H1 (cell line): ENCODE results near the gene ARFGEF3. TPM values are rescaled to one million over a fixed set of nuclear protein-coding genes. Genes with fewer than 3 reads are reported as not detected.

Experiments used
- CTCF ChIA-PET: fragments of 300-600 bp; sonication (Branson Sonifier 250); formaldehyde crosslinking; loops from one replicate; lab custom pipeline; 2021; ENCODE audit not compliant: partially characterized antibody; lab: Charles Lee
- POLR2A ChIA-PET: fragments of 300-600 bp; sonication (Branson Sonifier 250); formaldehyde crosslinking; loops from one replicate; lab custom pipeline; 2021; ENCODE audit warnings: inconsistent platforms; ENCODE audit not compliant: partially characterized antibody; lab: Charles Lee
- DNase-seq, 2 experiments: peaks; one replicate each; pipeline versions ENCODE4 v3.0.0 to v3.0.0-alpha.2; 2010 to 2022; ENCODE audit warnings: low spot score in 2 of 2, low read depth in 1 of 2, mixed read lengths in 1 of 2
- FAIRE-seq: peaks from 2 replicates; lab custom pipeline; 2011; peaks lifted over from hg19 to GRCh38; lab: Jason Lieb, UNC
- H2AFZ ChIP-seq: 2 replicates; pipeline ENCODE4 v1.8.1; 2012; ENCODE audit warnings: low read length, inconsistent platforms
- H2AK5ac ChIP-seq: 2 replicates; pipeline ENCODE4 v1.6.1; 2013; ENCODE audit warnings: low read depth, low read length
- H2BK120ac ChIP-seq: replicated peaks from 2 replicates; pipeline ENCODE3; 2013; ENCODE audit warnings: low read depth, low read length, inconsistent platforms
- H2BK12ac ChIP-seq: 2 replicates; pipeline ENCODE4 v1.6.1; 2013; ENCODE audit warnings: low read depth, low read length
- H2BK15ac ChIP-seq: 2 replicates; pipeline ENCODE4 v1.6.1; 2013; ENCODE audit warnings: low read length
- H2BK20ac ChIP-seq: 2 replicates; pipeline ENCODE4 v1.6.1; 2013; ENCODE audit warnings: low read length
- H2BK5ac ChIP-seq: 2 replicates; pipeline ENCODE4 v1.6.1; 2013; ENCODE audit warnings: low read depth, low read length
- H3K14ac ChIP-seq: 2 replicates; pipeline ENCODE4 v1.6.1; 2013; ENCODE audit warnings: inconsistent platforms; ENCODE audit not compliant: insufficient read length
- H3K18ac ChIP-seq: 2 replicates; pipeline ENCODE4 v1.6.1; 2013; ENCODE audit warnings: low read length; ENCODE audit errors: extremely low read depth
- H3K23ac ChIP-seq: 2 replicates; pipeline ENCODE4 v1.6.1; 2013; ENCODE audit warnings: inconsistent platforms; ENCODE audit not compliant: insufficient read length
- H3K23me2 ChIP-seq: 2 replicates; pipeline ENCODE4 v1.6.1; 2013; ENCODE audit warnings: low read depth, low read length
- H3K27ac ChIP-seq: 2 replicates; pipeline ENCODE4 v1.6.1; 2011; ENCODE audit warnings: low read depth, low read length, inconsistent platforms
- H3K27me3 ChIP-seq, 4 experiments: replicated peaks in 1 of 4; 1 replicate in 1 of 4; 2 replicates in 3 of 4; pipeline versions ENCODE4 v1.6.1 to v1.8.1; 2011 to 2013; ENCODE audit warnings: low read length in 3 of 4, mild to moderate bottlenecking in 3 of 4, inconsistent platforms in 2 of 4, mixed read lengths in 2 of 4, moderate library complexity in 1 of 4; ENCODE audit not compliant: control insufficient read depth in 3 of 4, insufficient read depth in 3 of 4; ENCODE audit errors: extremely low read depth in 1 of 4
- H3K36me3 ChIP-seq, 4 experiments: 2 replicates each; pipeline versions ENCODE4 v1.6.1 to v1.8.1; 2011 to 2013; ENCODE audit warnings: mild to moderate bottlenecking in 4 of 4, low read length in 3 of 4, moderate library complexity in 2 of 4, control low read depth in 1 of 4, inconsistent platforms in 1 of 4; ENCODE audit not compliant: insufficient read depth in 4 of 4, control insufficient read depth in 2 of 4
- H3K4ac ChIP-seq: replicated peaks from 2 replicates; pipeline ENCODE3; 2013; ENCODE audit warnings: low read length, low read depth, mixed read lengths, inconsistent platforms; ENCODE audit not compliant: insufficient read length
- H3K4me1 ChIP-seq, 4 experiments: replicated peaks in 1 of 4; 1 replicate in 1 of 4; 2 replicates in 3 of 4; pipeline versions ENCODE4 v1.6.1 to v1.8.1; 2011 to 2013; ENCODE audit warnings: low read length in 3 of 4, inconsistent platforms in 2 of 4, mixed read lengths in 1 of 4; ENCODE audit not compliant: insufficient read depth in 4 of 4, control insufficient read depth in 3 of 4
- H3K4me2 ChIP-seq, 2 experiments: 2 replicates each; pipeline versions ENCODE4 v1.6.1 to v1.8.1; 2011 to 2013; ENCODE audit warnings: low read depth in 2 of 2, low read length in 2 of 2, control low read depth in 1 of 2, inconsistent platforms in 1 of 2, mild to moderate bottlenecking in 1 of 2; ENCODE audit not compliant: insufficient read depth in 1 of 2
- H3K4me3 ChIP-seq, 4 experiments: fragments of 200-600, 300-600 bp in 1 of 4; sonication (generic), shearing (Covaris generic), sonication (Bioruptor Twin) in 1 of 4; 2 replicates each; pipeline versions ENCODE4 v1.5.1 to v1.8.1; 2011 to 2016; ENCODE audit warnings: low read length in 4 of 4, low read depth in 3 of 4, control low read depth in 2 of 4, inconsistent platforms in 2 of 4, mild to moderate bottlenecking in 2 of 4, mixed read lengths in 1 of 4, moderate library complexity in 1 of 4; ENCODE audit not compliant: insufficient read depth in 2 of 4; ENCODE audit errors: extremely low read depth in 1 of 4
- H3K56ac ChIP-seq: replicated peaks from 2 replicates; pipeline ENCODE3; 2013; ENCODE audit warnings: low read depth, mild to moderate bottlenecking, mixed read lengths, low read length, inconsistent platforms; ENCODE audit not compliant: insufficient read length
- H3K79me1 ChIP-seq: 2 replicates; pipeline ENCODE4 v1.6.1; 2013; ENCODE audit warnings: low read depth, low read length, control low read depth
- H3K79me2 ChIP-seq, 2 experiments: 2 replicates each; pipeline versions ENCODE4 v1.6.1 to v1.8.1; 2012 to 2013; ENCODE audit warnings: low read length in 2 of 2, mild to moderate bottlenecking in 2 of 2, inconsistent platforms in 1 of 2; ENCODE audit not compliant: insufficient read depth in 2 of 2, control insufficient read depth in 1 of 2
- H3K9ac ChIP-seq, 4 experiments: replicated peaks in 1 of 4; 1 replicate in 1 of 4; 2 replicates in 3 of 4; pipeline versions ENCODE4 v1.6.1 to v1.8.1; 2011 to 2013; ENCODE audit warnings: low read depth in 3 of 4, low read length in 3 of 4, control low read depth in 2 of 4, mild to moderate bottlenecking in 2 of 4, moderate library complexity in 2 of 4, inconsistent platforms in 1 of 4; ENCODE audit errors: extremely low read depth in 1 of 4
- H3K9me3 ChIP-seq, 2 experiments: 2 replicates each; pipeline versions ENCODE4 v1.6.1 to v1.8.1; 2012 to 2013; ENCODE audit warnings: mild to moderate bottlenecking in 2 of 2, moderate library complexity in 2 of 2, control low read depth in 1 of 2, inconsistent platforms in 1 of 2, low read depth in 1 of 2, low read length in 1 of 2, mixed read lengths in 1 of 2; ENCODE audit not compliant: insufficient read depth in 2 of 2
- H4K20me1 ChIP-seq, 2 experiments: replicated peaks in 1 of 2; 2 replicates each; pipeline versions ENCODE3 to v1.8.1; 2011 to 2013; ENCODE audit warnings: inconsistent platforms in 2 of 2, low read length in 2 of 2, mild to moderate bottlenecking in 1 of 2; ENCODE audit not compliant: insufficient read depth in 2 of 2, control insufficient read depth in 1 of 2
- H4K5ac ChIP-seq: 2 replicates; pipeline ENCODE4 v1.6.1; 2013; ENCODE audit warnings: low read length, low read depth, mixed read lengths, inconsistent platforms; ENCODE audit not compliant: insufficient read length
- H4K8ac ChIP-seq: 2 replicates; pipeline ENCODE4 v1.8.0; 2013; ENCODE audit warnings: mild to moderate bottlenecking, moderate library complexity, low read length, inconsistent platforms; ENCODE audit not compliant: insufficient read depth; ENCODE audit errors: extremely low read depth
- H4K91ac ChIP-seq: replicated peaks from 2 replicates; pipeline ENCODE3; 2013; ENCODE audit warnings: low read length, mixed read lengths, inconsistent platforms; ENCODE audit not compliant: insufficient read length
- BCL11A ChIP-seq, 2 experiments: IDR thresholded peaks; one replicate each; pipeline ENCODE4 v1.6.1; 2011; ENCODE audit warnings: low read depth in 2 of 2, low read length in 2 of 2, mild to moderate bottlenecking in 2 of 2
- CBX5 ChIP-seq: fragments of 300-800, 300-1000 bp; sonication (generic); IDR thresholded peaks from 2 replicates; pipeline ENCODE4 v1.7.1; 2016; ENCODE audit warnings: antibody characterized with exemption, low read length, low read depth
- CREB1 ChIP-seq: IDR thresholded peaks from 2 replicates; pipeline ENCODE4 v1.6.1; 2012; ENCODE audit warnings: inconsistent platforms
- EGR1 ChIP-seq: IDR thresholded peaks from 2 replicates; pipeline ENCODE4 v1.6.1; 2011; ENCODE audit warnings: low read depth, low read length, borderline replicate concordance
- GABPA ChIP-seq: IDR thresholded peaks from 2 replicates; pipeline ENCODE4 v1.6.1; 2011; ENCODE audit warnings: mild to moderate bottlenecking, low read length, moderate library complexity, borderline replicate concordance; ENCODE audit not compliant: insufficient read depth
- KDM5A ChIP-seq: fragments of 200-600 bp; IDR thresholded peaks from 2 replicates; pipeline ENCODE4 v1.7.1; 2012; ENCODE audit warnings: mild to moderate bottlenecking, low read length, inconsistent platforms, mixed read lengths
- RAD21 ChIP-seq, 2 experiments: IDR thresholded peaks in 1 of 2; conservative IDR thresholded peaks in 1 of 2; 2 replicates each; pipeline ENCODE4 v1.6.1; 2011; ENCODE audit warnings: low read depth in 2 of 2, low read length in 2 of 2, improper control_type of control experiment in 1 of 2, inconsistent platforms in 1 of 2, mild to moderate bottlenecking in 1 of 2, moderate library complexity in 1 of 2
- RFX5 ChIP-seq: IDR thresholded peaks from 2 replicates; pipeline ENCODE4 v1.6.1; 2011; ENCODE audit warnings: low read depth, low read length, improper control_type of control experiment, borderline replicate concordance
- RXRA ChIP-seq: IDR thresholded peaks from 2 replicates; pipeline ENCODE4 v1.6.1; 2011; ENCODE audit warnings: low read depth, mild to moderate bottlenecking, low read length, moderate library complexity; ENCODE audit not compliant: insufficient read depth
- SAP30 ChIP-seq: fragments of 300-600 bp; sonication (generic); IDR thresholded peaks from 2 replicates; pipeline ENCODE4 v1.7.1; 2012; ENCODE audit warnings: low read length, moderate library complexity, mild to moderate bottlenecking, inconsistent platforms; ENCODE audit not compliant: insufficient read depth, insufficient replicate concordance
- SIX5 ChIP-seq: IDR thresholded peaks from 2 replicates; pipeline ENCODE4 v1.6.1; 2011; ENCODE audit warnings: mild to moderate bottlenecking, low read depth, low read length
- SP1 ChIP-seq: IDR thresholded peaks from 2 replicates; pipeline ENCODE4 v1.6.1; 2011; ENCODE audit warnings: low read depth, low read length
- SUZ12 ChIP-seq: fragments of 200-600 bp; sonication (generic); IDR thresholded peaks from 2 replicates; pipeline ENCODE4 v1.6.1; 2012; ENCODE audit warnings: mild to moderate bottlenecking, inconsistent platforms, low read length, moderate library complexity, mixed read lengths
- YY1 ChIP-seq: IDR thresholded peaks from 2 replicates; pipeline ENCODE4 v1.6.1; 2011; ENCODE audit warnings: low read depth, mild to moderate bottlenecking, low read length
- WGBS, 2 experiments: shearing (Covaris generic) in 1 of 2; methylation state at CpG; one replicate each; pipeline versions ENCODE4 v1.1.6 to v1.1.7; 2013 to 2015; ENCODE audit warnings: low lambda C conversion rate in 2 of 2, mixed read lengths in 2 of 2, inconsistent platforms in 1 of 2, low coverage in 1 of 2, missing lambda C conversion rate in 1 of 2; ENCODE audit not compliant: insufficient replicate concordance in 2 of 2, insufficient coverage in 1 of 2, insufficient read length in 1 of 2; ENCODE audit errors: extremely low coverage in 1 of 2, missing lambda C conversion rate in 1 of 2; 5-methylcytosine and 5-hydroxymethylcytosine counted together
- polyA plus RNA-seq, 7 experiments: library from polyadenylated mRNA; depleted of rRNA in 3 of 7; stranded (reverse) in 5 of 7; unstranded in 2 of 7; fragments of >200 nt in 5 of 7; fragments of 200-250 nt in 2 of 7; gene quantifications; 1 replicate in 5 of 7; 2 replicates in 1 of 7; 4 replicates in 1 of 7; pipeline versions ENCODE4 v1.2.1 to v1.2.3, GENCODE V29; 2011 to 2013; ENCODE audit warnings: missing spikeins in 2 of 7, mixed read lengths in 2 of 7
- total RNA-seq: library from RNA; stranded (reverse); fragmentation: NEBNext Ultra II Directional; extraction: Animal tissue kit (Norgen Biotek cat#: 25700); gene quantifications from 2 replicates; pipeline ENCODE4 v1.2.1, GENCODE V29; 2021

The ARFGEF3 gene
- total and polyA plus RNA-seq, 2 of the 8 experiments (the other 6 are each of a cell fraction or from before 2014, with no cell fraction given) = 5.8 to 23.2 TPM

GRCh38 chr6:138286698-138287097 is 125.0 kb downstream of the ARFGEF3 start:
- WGBS, 2 experiments = 94% methylated on average over 17 of the region's 17 CpGs; no CpG with 5 or more reads in 1 of the 2 experiments
- Histone ChIP-seq H4K8ac (no peak overlapping the region), H3K4ac (no peak overlapping the region), H3K23ac (no peak overlapping the region), H2BK5ac (no peak overlapping the region), H3K9ac (no peak overlapping the region), H3K18ac (no peak overlapping the region), H3K9me3 (no peaks in the 10 kb centered on the region), H3K4me3 (no peak overlapping the region), H2BK12ac (no peak overlapping the region), H4K5ac (no peak overlapping the region), H3K56ac (no peak overlapping the region), H3K79me2 (no peaks in the 10 kb centered on the region), H2BK15ac (no peak overlapping the region), H3K14ac (no peak overlapping the region), H2BK20ac (no peak overlapping the region), H2AK5ac (no peak overlapping the region), H3K4me1 (peaks cover 2 to 7% (median 4%) of the 10 kb centered on the region in 4 experiments; a peak in 5 of 7 replicates), H3K4me2 (no peak overlapping the region), H4K20me1 (no peaks in the 10 kb centered on the region), H3K36me3 (peaks cover 2 to 7% (median 4%) of the 10 kb centered on the region in 4 experiments; a peak in 6 of 8 replicates), H3K27ac (no peak overlapping the region), H3K79me1 (no peaks in the 10 kb centered on the region), H2BK120ac (no peak overlapping the region), H3K27me3 (no peaks in the 10 kb centered on the region), H3K23me2 (no peaks in the 10 kb centered on the region), H4K91ac (no peak overlapping the region), H2AFZ (no peak overlapping the region)
- POLR2A ChIA-PET = no interaction called here
- no peak for DNase-seq
- no peak for TF ChIP-seq CBX5
- TF ChIP-seq SP1 = no peak
- TF ChIP-seq RFX5 = no peak
- no peak for TF ChIP-seq GABPA
- TF ChIP-seq SAP30 = no peak
- TF ChIP-seq KDM5A = no peak
- no peak for TF ChIP-seq CREB1
- no peak for TF ChIP-seq SIX5
- no peak for TF ChIP-seq BCL11A (IDR thresholded peaks at IDR 0.05; ENCODE audit: low read depth in 2 of 2, low read length in 2 of 2)
- no peak for TF ChIP-seq RXRA
- TF ChIP-seq YY1 = no peak
- TF ChIP-seq EGR1 = no peak
- no peak for TF ChIP-seq RAD21 (IDR thresholded peaks at IDR 0.05 in 1 of 2, conservative IDR thresholded peaks at IDR 0.05 in 1 of 2; ENCODE audit: low read depth in 2 of 2, low read length in 2 of 2)
- TF ChIP-seq SUZ12 = no peak
- no peak for FAIRE-seq
- CTCF ChIA-PET = interaction anchor here (0.6 to 8.3 kb wide), 29 partner anchors 8 to 361 kb away, joined by 3 to 106 read pairs (median 5); partner anchors contain the start of genes HEBP2 and SMIM28
